ENCODE results near the gene ENG.
"Not testable (repeated sequence)": the region's sequence is repeated elsewhere in the genome, so short reads cannot be mapped to it uniquely, and the experiment has no call there.

Gene ENG

GRCh38 chr9:127854184-127854806, at the start of gene ENG:
Gene ENG, minus strand, starts transcription at chr9:127854658. Its CDS starts 303 bp downstream, at chr9:127854355.
- in situ Hi-C loops (cut with MboI; ENCODE audit: low sequenced_read_pairs): no loop called here

- in situ Hi-C loops (cut with MboI; ENCODE audit: low sequenced_read_pairs): loop anchor here (25.0 kb wide), 1 partner anchor 692 kb away; no protein-coding TSS in a partner anchor
These were observed 49.4 kb upstream of the ENG start for GRCh38 chr9:127903557-127904475.

GRCh38 chr9:127899128-127899943, 44.9 kb upstream of the ENG start, which contains the start of gene ST6GALNAC6:
Gene ST6GALNAC6, minus strand, starts transcription at chr9:127899603. Its CDS starts 1,622 bp downstream, at chr9:127897981.
- in situ Hi-C loops (cut with MboI; ENCODE audit: low sequenced_read_pairs): no loop called here

- in situ Hi-C loops (cut with MboI; ENCODE audit: low sequenced_read_pairs): no loop called here
These were observed 44.1 kb upstream of the ENG start for GRCh38 chr9:127898433-127899127.

- in situ Hi-C loops (cut with MboI; ENCODE audit: low sequenced_read_pairs): no loop called here
These were observed 42.8 kb upstream of the ENG start for GRCh38 chr9:127897193-127897692.

GRCh38 chr9:127896395-127897192, 42.1 kb upstream of the ENG start:
- in situ Hi-C loops (cut with MboI; ENCODE audit: low sequenced_read_pairs): no loop called here

GRCh38 chr9:127895811-127896210, 41.4 kb upstream of the ENG start:
- in situ Hi-C loops (cut with MboI; ENCODE audit: low sequenced_read_pairs): no loop called here

- in situ Hi-C loops (cut with MboI; ENCODE audit: low sequenced_read_pairs): no loop called here
These were observed 38.9 kb upstream of the ENG start for GRCh38 chr9:127893392-127893791.

- in situ Hi-C loops (cut with MboI; ENCODE audit: low sequenced_read_pairs): no loop called here
These were observed 38.4 kb upstream of the ENG start for GRCh38 chr9:127892831-127893230.

- in situ Hi-C loops (cut with MboI; ENCODE audit: low sequenced_read_pairs): no loop called here
These were observed 35.6 kb upstream of the ENG start for GRCh38 chr9:127890053-127890452.

- in situ Hi-C loops (cut with MboI; ENCODE audit: low sequenced_read_pairs): no loop called here
These were observed 33.3 kb upstream of the ENG start for GRCh38 chr9:127887792-127888191.

GRCh38 chr9:127886401-127886972, 32.0 kb upstream of the ENG start:
- in situ Hi-C loops (cut with MboI; ENCODE audit: low sequenced_read_pairs): no loop called here

GRCh38 chr9:127885508-127886281, 31.2 kb upstream of the ENG start:
- in situ Hi-C loops (cut with MboI; ENCODE audit: low sequenced_read_pairs): no loop called here

- in situ Hi-C loops (cut with MboI; ENCODE audit: low sequenced_read_pairs): no loop called here
These were observed 30.6 kb upstream of the ENG start for GRCh38 chr9:127884976-127885490.

- in situ Hi-C loops (cut with MboI; ENCODE audit: low sequenced_read_pairs): no loop called here
These were observed 30.0 kb upstream of the ENG start for GRCh38 chr9:127884427-127884911.

- in situ Hi-C loops (cut with MboI; ENCODE audit: low sequenced_read_pairs): no loop called here
These were observed 29.5 kb upstream of the ENG start for GRCh38 chr9:127883959-127884358.

GRCh38 chr9:127881715-127882114, 27.3 kb upstream of the ENG start:
- in situ Hi-C loops (cut with MboI; ENCODE audit: low sequenced_read_pairs): not testable (repeated sequence)

GRCh38 chr9:127880143-127880542, 25.7 kb upstream of the ENG start:
- in situ Hi-C loops (cut with MboI; ENCODE audit: low sequenced_read_pairs): no loop called here

All from HL-60/S4 (cell line).